Measurements from ENCODE around the gene HOXC10. TPM values are rescaled to one million over a fixed set of nuclear protein-coding genes. Genes with fewer than 3 reads are reported as not detected.

Gene HOXC10
- 10 to 100 TPM; 53.9 to 75.6 (median 65.7) TPM for polyA plus RNA-seq (ENCODE audit: insufficient read length in 4 of 4)

DNA sequence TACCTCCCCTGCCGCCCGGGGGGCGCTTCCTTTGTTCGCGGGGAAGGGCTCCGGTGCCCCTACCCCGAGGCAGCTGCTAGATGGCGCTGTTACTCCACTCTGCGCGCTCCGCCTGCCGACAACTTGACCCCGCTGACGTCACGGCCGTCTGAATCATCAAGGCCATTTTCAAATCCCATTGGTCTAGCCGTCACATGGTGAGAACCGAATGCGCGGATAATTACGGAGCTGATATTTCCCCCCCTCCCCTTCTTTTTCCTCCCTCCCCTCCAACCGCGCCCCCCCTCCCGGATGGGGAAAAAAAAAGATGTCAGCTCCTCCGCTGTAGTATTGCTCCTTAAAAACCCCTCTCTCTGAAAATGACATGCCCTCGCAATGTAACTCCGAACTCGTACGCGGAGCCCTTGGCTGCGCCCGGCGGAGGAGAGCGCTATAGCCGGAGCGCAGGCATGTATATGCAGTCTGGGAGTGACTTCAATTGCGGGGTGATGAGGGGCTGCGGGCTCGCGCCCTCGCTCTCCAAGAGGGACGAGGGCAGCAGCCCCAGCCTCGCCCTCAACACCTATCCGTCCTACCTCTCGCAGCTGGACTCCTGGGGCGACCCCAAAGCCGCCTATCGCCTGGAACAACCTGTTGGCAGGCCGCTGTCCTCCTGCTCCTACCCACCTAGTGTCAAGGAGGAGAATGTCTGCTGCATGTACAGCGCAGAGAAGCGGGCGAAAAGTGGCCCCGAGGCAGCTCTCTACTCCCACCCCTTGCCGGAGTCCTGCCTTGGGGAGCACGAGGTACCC lies at the start of gene HOXC10:
Gene HOXC10 (plus strand): TSS at position 246 of the 791 bp plus-strand sequence. CDS start 114 bp downstream, at position 360.
- peak in 3 of 4 donors; percentile 96 to 99 (median 98) for DNase-seq (ENCODE audit: low read depth in 4 of 4, low spot score in 2 of 4)

DNA sequence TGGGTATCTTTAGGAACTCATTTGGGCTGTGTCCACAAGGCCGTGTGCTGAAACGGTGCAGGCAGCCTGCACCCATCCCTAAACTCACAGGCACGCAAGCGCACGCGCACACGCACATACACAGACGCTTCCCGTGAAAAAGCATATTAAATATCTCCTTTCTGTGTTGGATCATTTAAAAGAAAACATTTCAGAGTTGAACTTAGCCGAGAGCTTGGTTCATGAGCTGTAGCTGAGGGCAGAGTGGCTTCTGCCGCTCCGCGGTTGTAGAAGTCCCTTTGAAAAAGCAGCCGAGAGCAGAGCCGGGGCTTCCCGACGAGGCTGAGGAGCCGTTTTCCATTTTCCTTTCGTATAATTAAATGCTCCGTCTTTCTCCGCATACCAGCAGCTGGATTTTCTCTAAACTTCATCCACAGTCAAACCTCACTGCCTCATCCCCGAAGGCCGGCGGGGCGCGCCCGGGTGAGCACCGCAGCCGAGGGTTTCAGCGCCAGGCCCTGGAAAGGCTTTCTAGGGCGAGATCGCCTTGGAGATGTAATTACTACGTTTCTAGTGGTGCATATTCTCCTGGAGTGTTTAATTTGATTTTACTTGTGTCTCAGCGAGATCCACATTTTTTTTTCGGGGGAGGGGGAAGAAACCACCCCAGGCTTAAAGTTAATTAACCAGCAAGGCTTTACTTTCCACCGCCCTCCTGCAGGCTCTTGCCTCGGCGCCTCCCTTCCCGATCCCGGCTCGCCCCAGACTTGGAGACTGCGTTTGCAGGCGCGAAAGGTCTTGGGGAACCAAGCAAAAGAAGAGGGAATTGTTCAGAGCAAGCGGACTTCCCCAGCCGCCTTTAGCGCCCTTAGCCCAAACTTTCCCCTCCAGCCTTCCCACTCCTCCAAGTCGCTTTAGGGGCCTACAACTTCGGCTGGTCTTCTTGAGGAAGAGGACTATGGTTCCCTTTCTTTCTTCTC lies 49.3 kb upstream of the HOXC10 start:
- DNase-seq (ENCODE audit: low read depth in 4 of 4, low spot score in 2 of 4), result no peak

DNA sequence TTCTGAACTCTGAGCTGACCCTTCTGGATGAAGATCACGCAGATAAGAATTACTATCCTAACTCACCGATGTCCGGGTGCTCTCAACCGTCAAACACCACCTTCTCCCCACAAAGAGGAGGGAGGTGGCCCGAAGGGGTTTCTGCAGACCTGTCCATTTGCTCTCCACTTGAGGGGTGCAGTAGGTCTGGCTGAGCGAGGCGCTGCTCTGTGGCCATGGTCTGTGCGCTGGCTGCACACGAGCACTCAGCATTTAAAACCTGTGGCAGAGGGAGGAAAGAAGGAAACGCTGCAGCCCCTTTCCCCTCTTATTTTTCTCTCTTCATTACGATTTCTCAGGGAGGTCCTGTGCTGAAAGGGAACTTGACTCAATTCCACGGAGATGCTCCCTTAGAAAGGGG lies 47.8 kb upstream of the HOXC10 start:
- no peak for DNase-seq (ENCODE audit: low read depth in 4 of 4, low spot score in 2 of 4)

DNA sequence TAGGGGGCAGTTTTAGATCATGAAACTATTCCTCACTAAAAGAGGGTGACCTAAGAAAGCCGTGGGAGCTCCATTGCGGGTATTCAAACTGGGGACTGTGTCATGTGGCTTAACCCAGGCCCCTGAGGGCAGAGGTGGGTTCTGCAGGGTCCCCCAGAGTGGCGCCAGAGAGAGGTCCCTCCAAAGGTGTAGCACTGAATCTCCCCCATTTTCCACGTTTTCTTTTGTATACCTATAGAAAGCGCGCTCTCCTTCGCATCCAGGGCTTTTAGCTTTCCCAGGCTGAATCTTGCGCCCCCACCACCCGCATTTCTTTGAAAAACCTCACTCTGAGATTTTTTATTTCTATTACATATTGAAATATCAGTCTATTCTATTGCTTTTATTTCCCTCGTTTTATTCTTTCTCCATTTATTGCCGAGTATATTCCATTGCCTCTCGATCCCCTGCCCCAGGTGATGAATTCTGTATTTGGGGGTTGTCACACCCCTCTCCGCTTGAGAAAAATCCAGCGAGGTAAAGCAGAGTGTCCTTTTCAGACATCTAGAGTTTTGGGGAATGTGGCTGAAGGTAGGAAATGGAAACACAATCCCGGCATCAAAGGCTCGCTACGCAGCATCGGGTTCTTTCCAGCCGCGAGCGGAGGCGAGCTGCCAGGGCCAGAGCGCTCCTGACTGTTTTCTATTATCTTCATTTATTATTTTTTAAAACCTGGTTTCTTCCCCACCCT lies 47.2 kb upstream of the HOXC10 start:
- no peak for DNase-seq (ENCODE audit: low read depth in 4 of 4, low spot score in 2 of 4)

DNA sequence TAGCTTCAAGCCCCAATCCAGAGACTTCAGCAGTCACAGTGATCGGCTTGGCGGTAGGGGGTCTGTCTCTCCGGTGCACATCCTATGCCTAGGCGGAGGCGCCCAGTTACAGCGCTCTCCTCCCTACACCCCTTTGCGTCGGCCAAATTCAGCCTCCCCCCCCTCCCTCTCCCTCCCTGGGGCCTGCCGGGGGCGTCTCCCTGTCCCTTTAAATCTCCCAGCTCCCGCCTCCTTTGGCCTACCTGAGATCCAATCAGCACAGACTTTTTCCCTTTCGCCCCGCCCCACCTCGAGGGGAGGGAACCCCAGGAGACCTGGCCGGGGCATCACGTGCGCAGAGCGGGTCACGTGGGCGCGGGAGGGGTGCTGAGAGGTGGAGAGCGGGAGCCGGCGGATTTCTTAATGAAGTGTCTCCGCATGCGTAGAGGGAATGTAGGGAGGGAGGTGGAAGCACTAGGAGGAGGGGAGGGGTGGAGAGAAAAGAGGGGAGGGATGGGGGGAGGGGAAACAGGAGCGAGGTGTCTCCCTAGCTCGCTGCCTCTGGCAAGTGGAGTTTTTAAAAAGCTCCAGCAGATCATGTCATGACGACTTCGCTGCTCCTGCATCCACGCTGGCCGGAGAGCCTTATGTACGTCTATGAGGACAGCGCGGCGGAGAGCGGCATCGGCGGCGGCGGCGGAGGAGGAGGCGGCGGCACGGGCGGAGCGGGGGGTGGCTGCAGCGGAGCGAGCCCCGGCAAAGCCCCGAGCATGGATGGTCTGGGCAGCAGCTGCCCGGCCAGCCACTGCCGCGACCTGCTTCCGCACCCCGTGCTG lies 46.4 kb upstream of the HOXC10 start, which contains the start of gene HOXC13:
Gene HOXC13 (plus strand): TSS at position 506 of the 815 bp plus-strand sequence. CDS start 76 bp downstream, at position 582.
- DNase-seq (ENCODE audit: low read depth in 4 of 4, low spot score in 2 of 4), result peak in 3 of 4 donors; percentile 64 to 86 (median 70)

DNA sequence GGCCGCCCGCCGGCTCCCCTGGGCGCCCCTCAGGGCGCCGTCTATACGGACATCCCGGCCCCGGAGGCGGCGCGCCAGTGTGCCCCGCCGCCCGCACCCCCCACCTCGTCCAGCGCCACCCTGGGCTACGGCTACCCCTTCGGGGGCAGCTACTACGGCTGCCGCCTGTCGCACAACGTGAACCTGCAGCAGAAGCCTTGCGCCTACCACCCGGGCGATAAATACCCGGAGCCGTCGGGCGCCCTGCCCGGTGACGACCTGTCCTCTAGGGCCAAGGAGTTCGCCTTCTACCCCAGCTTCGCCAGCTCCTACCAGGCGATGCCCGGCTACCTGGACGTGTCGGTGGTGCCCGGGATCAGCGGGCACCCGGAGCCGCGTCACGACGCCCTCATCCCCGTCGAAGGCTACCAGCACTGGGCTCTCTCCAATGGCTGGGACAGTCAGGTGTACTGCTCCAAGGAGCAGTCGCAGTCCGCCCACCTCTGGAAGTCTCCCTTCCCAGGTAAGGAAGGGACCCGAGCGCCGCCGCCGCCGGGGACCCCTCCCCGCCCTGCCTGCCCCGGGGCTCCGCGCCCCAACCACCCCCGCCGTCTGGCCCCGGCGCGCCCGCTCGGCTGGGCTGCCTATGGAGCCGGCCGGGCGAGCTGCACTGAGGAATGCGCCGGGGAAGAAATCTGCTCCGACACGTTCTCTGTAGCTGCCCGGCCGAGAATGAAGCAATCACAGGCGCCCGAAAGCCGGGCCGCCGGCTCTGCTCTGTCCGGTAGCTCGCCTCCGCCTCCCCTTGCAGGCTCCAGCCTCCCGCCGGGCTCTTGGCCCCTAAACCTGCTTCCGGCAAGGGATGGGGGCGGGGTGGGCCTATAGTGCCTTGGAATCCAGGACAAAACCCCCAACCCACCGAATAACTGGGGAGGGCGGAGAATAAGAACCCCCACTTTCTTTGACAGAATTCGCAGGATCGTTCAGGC lies 45.5 kb upstream of the HOXC10 start:
- DNase-seq (ENCODE audit: low read depth in 4 of 4, low spot score in 2 of 4), result no peak

DNA sequence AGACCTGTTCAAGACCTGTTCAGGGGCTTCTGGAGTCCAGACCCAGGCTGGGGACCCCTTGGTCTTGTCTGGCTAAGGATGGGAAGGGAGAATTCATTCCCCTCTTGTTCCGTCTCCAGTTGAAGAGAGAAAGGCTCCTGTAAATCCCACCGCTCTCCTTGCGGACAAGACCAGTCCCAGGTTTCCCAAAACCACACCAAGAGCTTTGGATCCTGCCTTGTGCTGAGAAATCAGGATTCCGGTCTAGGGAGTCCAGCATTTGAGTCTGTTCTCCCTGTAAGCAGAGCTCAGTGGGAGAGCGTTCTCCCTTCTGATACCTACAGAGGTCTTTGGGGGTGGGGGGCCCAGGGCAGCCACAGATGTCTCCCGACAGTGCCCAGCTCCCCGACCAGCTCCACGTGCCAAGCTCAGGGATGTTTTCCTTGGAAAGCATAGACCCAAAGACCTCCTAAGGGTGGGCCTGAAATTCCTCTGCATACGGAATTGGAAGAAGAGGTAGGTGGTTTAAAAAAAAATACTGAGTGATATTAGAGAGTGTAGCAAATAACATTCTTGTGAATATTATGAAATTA lies 44.4 kb upstream of the HOXC10 start:
- DNase-seq (ENCODE audit: low read depth in 4 of 4, low spot score in 2 of 4), result no peak

DNA sequence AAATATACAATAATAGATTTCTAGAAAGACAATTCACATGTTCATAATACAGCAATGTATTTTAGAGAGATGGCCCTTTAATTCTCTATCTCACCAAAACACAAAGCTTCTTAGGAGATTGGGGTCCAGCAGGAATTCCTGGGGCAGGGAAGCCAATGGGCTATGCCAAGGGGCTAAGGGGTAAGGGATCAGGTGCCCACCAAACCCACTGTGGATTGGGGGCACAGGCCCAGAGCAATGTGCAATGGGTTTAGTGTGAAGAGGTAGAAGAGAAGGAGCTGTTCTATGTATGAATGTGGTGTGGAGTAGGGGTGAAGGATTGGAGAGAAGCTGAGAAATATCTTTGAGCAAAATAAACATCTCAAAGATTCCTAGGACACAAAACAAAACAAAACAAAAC lies 43.8 kb upstream of the HOXC10 start:
- no peak for DNase-seq (ENCODE audit: low read depth in 4 of 4, low spot score in 2 of 4)

DNA sequence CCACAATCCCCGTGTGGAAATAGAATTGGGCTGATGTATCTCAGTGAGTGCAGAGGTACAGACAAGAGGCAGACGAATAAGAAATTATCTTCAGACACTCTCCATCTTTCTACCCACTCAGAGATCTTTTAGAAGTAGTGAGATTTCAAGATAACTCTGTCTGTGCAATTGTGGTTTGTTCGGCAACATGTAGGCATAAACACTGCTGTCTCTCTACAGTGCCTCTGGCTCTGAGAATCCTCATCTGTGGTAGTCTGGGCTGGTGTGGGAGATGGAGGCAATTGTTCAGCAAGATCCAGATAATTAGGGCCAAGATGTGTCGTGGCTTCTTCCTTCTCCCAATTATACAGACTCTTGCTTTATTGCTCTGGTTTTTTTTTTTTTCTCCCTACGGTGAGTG lies 43.2 kb upstream of the HOXC10 start:
- no peak for DNase-seq (ENCODE audit: low read depth in 4 of 4, low spot score in 2 of 4)

DNA sequence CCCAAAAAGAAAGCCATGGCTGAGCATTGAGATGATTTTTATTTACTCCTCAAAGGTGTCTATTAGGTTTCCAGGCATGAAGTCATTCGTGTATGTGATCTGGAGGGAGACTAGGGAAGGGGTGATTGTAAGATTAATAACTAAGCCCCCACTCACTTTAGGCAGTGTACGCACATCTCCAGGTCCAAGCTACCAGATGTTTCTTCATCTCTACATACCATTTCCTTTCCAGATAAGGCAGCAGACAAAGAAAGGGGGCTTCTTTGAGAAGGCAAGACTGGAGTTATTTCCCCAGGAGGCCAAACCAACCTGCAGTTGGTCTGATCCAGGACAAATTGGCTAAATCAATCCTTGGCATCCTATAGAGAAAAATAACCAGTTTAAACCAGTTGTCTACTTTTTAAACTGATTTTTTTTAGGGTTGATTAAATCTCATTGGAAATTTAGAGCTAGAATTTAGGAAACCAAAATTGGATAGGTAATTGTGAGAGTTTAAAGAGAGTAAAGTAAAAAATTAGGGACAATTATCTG lies 42.4 kb upstream of the HOXC10 start:
- DNase-seq (ENCODE audit: low read depth in 4 of 4, low spot score in 2 of 4), result no peak

DNA sequence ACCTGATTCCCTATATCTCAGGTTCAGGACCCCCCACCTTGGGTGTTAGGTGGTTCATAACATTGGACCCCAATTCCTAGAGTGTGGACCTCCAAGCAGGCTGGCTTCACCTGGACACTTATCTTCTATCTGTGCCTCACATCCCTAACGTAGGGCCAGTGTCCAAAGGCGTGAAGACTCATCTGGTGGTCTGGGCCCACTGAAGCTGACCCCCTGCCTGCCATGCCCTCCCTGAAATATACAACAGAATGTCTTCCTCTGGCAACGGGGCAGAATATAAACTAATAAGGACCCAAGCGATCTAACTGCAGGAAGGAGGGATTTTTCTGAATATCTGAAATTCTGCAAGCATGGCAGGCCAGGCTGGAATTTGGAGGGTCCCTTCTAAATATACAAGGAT lies 40.7 kb upstream of the HOXC10 start:
- no peak for DNase-seq (ENCODE audit: low read depth in 4 of 4, low spot score in 2 of 4)

DNA sequence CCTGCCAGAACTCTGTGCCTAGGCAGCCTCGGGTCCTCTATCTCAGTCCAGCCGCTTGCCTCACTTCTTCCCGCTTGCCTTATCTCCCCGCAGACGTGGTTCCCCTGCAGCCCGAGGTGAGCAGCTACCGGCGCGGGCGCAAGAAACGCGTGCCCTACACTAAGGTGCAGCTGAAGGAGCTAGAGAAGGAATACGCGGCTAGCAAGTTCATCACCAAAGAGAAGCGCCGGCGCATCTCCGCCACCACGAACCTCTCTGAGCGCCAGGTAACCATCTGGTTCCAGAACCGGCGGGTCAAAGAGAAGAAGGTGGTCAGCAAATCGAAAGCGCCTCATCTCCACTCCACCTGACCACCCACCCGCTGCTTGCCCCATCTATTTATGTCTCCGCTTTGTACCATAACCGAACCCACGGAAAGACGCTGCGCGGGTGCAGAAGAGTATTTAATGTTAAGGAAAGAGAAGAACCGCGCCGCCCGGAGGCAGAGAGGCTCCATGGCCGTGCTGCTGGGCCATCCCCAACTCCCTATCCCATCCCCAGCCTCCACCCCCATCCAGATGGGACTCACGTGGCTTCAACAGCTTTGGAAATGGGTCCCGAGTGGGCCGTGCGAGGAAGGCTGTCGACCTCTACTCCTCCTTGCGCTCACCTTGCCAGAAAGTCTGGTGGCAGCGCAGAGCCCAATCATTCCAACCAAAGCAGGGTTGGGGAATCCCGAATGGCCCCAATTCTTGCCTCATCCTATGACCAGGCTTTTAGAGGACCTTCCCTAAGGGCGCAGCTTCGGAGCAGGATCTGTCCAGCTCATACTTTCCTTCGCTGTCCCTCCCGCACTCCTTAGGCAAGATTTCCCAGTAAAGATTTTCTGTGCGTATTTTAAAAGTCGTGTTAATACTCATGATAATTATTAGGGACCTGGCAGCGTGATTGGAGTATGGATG lies 39.8 kb upstream of the HOXC10 start:
- DNase-seq (ENCODE audit: low read depth in 4 of 4, low spot score in 2 of 4), result no peak

DNA sequence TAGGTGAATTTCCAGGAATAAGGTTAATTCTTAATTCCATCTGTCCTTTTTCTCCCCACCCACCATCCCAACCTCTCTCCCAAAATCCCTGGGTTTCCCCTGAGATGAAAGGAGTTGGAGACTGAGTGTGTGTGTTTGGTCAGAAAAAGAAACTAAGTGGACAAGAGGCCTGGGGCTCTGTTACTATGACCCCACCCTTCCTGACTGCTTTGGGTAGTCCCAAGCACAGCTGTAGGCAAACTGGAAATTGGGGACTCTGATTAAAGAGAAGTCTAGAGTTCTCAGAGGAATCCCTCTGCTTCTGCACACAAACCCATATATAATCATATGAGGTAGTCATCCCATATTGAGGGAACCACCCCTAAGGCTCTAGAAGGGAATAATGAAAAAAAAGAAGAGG lies 37.2 kb upstream of the HOXC10 start:
- no peak for DNase-seq (ENCODE audit: low read depth in 4 of 4, low spot score in 2 of 4)

DNA sequence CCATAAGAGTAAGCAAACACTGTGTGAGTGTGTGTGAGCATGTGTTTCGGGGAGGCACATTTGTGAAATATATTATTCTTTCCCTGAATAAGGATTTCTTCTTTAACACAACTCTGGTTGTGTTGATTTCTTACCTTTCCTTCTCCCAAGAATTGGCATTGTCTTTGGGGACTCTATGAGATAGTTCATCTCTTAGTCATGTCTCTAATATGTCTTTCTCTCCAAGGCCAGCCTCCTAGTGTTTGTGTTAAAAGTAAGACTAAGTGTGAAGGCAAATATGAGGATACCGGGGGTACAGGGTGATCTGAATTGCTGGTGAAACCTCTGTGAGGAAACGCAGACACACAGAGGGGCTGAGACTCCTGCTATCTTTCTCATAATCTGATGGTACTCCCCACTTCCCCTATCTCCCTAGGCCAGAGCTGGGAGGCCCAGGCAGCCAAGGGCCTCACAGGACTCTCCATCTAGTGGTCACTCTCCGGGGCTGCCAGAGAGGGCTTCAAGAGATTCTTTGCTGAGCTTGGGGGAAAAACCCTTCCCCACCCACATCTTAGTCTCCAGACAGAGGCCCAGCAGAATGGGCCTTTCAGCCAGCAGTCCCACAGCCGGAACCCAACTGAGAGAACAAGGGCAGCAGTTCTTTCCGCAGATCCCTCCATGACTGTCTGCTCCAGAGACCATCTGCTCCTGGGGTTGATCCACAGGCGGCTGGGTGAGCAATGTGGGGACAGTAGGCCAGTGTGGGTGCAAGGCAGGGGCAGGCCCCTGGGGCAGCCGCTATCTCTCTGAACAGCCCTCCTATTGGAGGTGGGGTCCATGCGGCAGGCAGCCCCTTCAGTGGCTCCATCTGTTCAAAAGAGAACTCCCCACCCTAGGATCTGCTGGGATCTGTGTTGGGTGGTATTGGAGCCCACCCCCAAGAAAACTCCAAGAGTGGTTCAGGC lies 36.0 kb upstream of the HOXC10 start:
- no peak for DNase-seq (ENCODE audit: low read depth in 4 of 4, low spot score in 2 of 4)

DNA sequence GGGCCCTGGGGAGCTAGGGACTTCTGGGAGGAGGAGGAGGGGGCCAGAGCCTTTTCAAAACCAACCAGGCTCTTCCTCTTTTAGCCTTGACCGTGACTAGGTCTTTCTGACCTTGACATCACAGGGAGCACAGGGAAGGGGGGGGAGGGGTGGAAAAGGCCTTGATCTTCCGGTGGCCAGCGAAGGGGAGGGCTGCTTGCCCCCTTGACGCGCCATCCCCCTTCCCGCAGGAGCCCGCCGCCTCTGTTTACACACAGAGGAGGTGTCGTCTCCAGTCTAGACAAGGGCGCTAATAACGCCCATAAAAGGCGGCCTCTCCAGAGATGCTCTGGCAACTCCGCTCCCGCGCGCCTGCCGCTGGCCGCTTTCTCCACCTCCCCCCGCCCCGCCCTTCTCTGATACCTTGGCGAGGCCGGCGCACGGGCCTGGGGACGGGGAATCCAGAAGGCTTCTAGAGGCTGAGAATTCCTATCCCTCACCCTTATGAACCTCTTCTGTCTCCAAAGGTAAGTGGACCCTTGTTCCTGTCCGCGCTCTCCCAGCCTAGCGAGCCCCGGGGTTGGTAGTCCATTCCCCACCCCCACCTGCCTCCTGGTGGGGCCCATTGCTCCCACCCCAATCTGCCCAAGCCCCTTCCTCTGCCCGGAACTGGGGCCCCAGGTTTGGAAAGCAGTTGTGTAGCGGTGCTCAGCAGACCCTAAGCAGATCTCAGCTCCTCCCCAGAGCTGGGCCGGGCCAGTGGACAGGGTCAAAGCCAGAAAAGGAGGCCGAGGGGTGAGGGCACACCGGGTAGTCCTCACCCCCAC lies 35.1 kb upstream of the HOXC10 start:
- DNase-seq (ENCODE audit: low read depth in 4 of 4, low spot score in 2 of 4), result no peak

Data from left renal cortex interstitium (tissue), 4 donors.